ENCODE measurements around the gene ANK2.

- TF ChIP-seq CTCF (IDR thresholded peaks at IDR 0.05; ENCODE audit: borderline replicate concordance, extremely low read depth, low read length, poor library complexity, severe bottlenecking) (no peak), EZH2 (IDR thresholded peaks at IDR 0.05; ENCODE audit: borderline replicate concordance, low read depth, low read length, severe bottlenecking) (no peak)
These were observed 224.3 kb downstream of the ANK2 start for GRCh38 chr4:113273721-113274220.
